Activated naive CD8-positive, alpha-beta T cell treated with anti-CD3 and anti-CD28 coated beads, Interleukin-2, amount 50 U/mL, for 24 hours (primary cell): ENCODE data around the gene AOC3.
"Not testable (repeated sequence)": the region's sequence is repeated elsewhere in the genome, so short reads cannot be mapped to it uniquely, and the experiment has no call there.

Source experiments
- ATAC-seq: fragments of 150-1000 bp; cut with Tn5 transposase; one replicate; pipeline ENCODE4 v1.10.0; 2021
- DNase-seq: peaks from one replicate; pipeline ENCODE4 v3.0.0; 2021
- H3K27ac Mint-ChIP-seq: one replicate; pipeline ENCODE4 v1.8.0; 2021; ENCODE audit warnings: mild to moderate bottlenecking, mixed read lengths
- H3K27me3 Mint-ChIP-seq: one replicate; pipeline ENCODE4 v1.8.0; 2021; ENCODE audit warnings: mixed read lengths
- H3K36me3 Mint-ChIP-seq: one replicate; pipeline ENCODE4 v1.8.0; 2021; ENCODE audit warnings: low read depth, mixed read lengths
- H3K4me1 Mint-ChIP-seq: one replicate; pipeline ENCODE4 v1.8.0; 2021; ENCODE audit warnings: mixed read lengths
- H3K4me3 Mint-ChIP-seq: one replicate; pipeline ENCODE4 v1.8.0; 2021; ENCODE audit warnings: mild to moderate bottlenecking, moderate library complexity, mixed read lengths
- H3K9me3 Mint-ChIP-seq: one replicate; pipeline ENCODE4 v1.8.0; 2021; ENCODE audit warnings: mixed read lengths

Gene AOC3

GRCh38 chr17:42867694-42868261, 16.8 kb downstream of the AOC3 start:
- ATAC-seq, H3K27ac Mint-ChIP-seq, H3K36me3 Mint-ChIP-seq, H3K4me1 Mint-ChIP-seq, H3K9me3 Mint-ChIP-seq, DNase-seq, H3K4me3 Mint-ChIP-seq: not testable (repeated sequence)
- peaks cover 17% of the 10 kb centered on the region for H3K27me3 Mint-ChIP-seq

DNA sequence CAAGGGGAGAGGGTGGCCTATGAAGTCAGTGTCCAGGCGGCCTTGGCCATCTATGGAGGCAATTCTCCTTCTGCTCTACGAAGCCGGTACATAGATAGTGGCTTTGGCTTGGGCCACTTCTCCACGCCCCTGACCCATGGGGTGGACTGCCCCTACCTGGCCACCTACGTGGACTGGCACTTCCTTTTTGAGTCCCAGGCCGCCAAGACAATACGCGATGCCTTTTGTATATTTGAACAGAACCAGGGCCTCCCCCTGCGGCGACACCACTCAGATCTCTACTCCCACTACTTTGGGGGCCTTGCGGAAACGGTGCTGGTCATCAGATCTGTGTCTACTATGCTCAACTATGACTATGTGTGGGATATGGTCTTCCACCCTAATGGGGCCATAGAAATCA, 17.3 kb downstream of the AOC3 start:
- H3K9me3 Mint-ChIP-seq: no peaks in the 10 kb centered on the region
- H3K4me3 Mint-ChIP-seq: no peak overlapping the region
- H3K4me1 Mint-ChIP-seq: no peaks in the 10 kb centered on the region
- no peaks in the 10 kb centered on the region for H3K36me3 Mint-ChIP-seq
- no peak overlapping the region for H3K27ac Mint-ChIP-seq
- ATAC-seq (no peak), DNase-seq (no peak)
- peaks cover 17% of the 10 kb centered on the region for H3K27me3 Mint-ChIP-seq

DNA sequence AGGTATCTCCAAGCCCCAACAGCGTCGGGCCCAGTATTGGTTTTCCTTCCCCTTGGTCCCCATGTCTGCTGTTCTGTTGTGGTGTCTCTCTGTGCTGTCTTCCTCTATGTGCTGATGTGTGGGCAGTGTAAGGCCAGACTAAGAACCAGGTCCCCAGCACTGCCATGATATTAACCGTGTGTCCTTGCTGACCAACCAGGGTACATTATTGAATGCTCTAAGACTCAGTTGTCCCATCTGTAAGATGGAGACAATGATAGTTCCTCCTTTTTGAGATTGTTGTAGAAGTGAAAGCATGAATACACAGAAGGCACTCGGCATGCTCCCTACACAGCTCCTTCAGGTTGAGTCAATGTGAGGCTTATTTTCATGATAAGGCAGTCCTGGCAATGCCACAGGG, 20.6 kb downstream of the AOC3 start:
- ATAC-seq: no peak
- H3K9me3 Mint-ChIP-seq: no peaks in the 10 kb centered on the region
- no peak overlapping the region for H3K27ac Mint-ChIP-seq
- no peaks in the 10 kb centered on the region for H3K36me3 Mint-ChIP-seq
- DNase-seq: no peak
- H3K4me1 Mint-ChIP-seq: no peaks in the 10 kb centered on the region
- peaks cover 15% of the 10 kb centered on the region for H3K27me3 Mint-ChIP-seq
- H3K4me3 Mint-ChIP-seq: no peak overlapping the region

DNA sequence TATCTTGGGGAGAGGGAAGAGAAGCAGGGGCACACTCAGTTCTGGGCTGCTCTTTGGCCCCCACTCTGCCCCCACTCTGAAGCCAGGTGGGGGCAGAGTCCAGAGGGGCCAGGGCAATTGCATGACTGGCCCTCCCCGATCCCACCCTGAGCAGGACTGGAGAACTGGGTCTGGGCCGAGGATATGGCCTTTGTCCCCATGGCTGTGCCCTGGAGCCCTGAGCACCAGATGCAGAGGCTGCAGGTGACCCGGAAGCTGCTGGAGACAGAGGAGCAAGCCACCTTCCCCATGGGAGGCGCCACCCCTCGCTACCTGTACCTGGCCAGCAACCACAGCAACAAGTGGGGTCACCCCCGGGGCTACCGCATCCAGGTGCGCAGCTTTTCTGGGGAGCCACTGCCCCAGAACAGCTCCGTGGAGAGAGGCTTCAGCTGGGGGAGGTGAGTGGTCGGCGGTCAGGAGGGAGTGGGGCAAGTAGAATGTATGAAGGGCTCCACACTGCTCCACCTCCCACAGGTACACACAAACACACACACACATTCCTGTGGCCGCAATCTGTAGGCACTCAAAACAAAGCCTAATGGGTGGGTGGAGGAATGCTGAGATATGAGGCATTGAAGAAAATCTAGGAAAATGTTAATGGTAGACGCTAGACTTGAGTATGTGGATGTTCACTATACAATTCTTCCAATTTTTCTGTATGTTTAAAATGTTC, 21.4 kb downstream of the AOC3 start:
- no peak overlapping the region for H3K27ac Mint-ChIP-seq
- H3K27me3 Mint-ChIP-seq: peaks cover 14% of the 10 kb centered on the region
- no peaks in the 10 kb centered on the region for H3K36me3 Mint-ChIP-seq
- no peaks in the 10 kb centered on the region for H3K4me1 Mint-ChIP-seq
- no peaks in the 10 kb centered on the region for H3K9me3 Mint-ChIP-seq
- no peak overlapping the region for H3K4me3 Mint-ChIP-seq
- ATAC-seq (no peak), DNase-seq (no peak)

- Mint-ChIP-seq H3K36me3 (no peaks in the 10 kb centered on the region), H3K27me3 (peaks cover 19% of the 10 kb centered on the region), H3K9me3 (no peaks in the 10 kb centered on the region), H3K4me3 (no peak overlapping the region), H3K4me1 (no peaks in the 10 kb centered on the region), H3K27ac (no peak overlapping the region)
- DNase-seq (no peak), ATAC-seq (no peak)
Measured at GRCh38 chr17:42873315-42873714, 22.3 kb downstream of the AOC3 start.

DNA sequence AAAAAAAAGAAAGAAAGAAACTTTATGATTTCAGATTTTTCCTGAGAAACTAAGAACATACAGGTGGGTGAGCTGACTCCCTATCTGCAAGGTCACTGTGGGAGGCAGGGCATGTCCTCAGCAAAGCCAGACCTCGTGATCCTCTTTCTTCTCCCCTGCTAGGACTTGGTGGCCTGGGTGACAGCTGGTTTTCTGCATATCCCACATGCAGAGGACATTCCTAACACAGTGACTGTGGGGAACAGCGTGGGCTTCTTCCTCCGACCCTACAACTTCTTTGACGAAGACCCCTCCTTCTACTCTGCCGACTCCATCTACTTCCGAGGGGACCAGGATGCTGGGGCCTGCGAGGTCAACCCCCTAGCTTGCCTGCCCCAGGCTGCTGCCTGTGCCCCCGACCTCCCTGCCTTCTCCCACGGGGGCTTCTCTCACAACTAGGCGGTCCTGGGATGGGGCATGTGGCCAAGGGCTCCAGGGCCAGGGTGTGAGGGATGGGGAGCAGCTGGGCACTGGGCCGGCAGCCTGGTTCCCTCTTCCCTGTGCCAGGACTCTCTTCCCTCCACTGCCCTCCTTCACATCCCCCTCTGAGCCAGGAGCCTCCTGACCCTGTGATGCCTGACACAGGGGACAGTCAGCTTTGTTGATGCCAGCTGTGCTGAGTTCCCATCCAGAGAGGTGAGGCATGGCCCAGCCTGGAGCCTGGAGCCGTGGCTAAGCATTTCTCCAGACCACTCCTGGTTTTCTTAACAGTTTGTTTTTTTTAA, 23.1 kb downstream of the AOC3 start:
- not testable (repeated sequence) for H3K27ac Mint-ChIP-seq, H3K4me3 Mint-ChIP-seq, H3K36me3 Mint-ChIP-seq, H3K4me1 Mint-ChIP-seq, DNase-seq, ATAC-seq, H3K9me3 Mint-ChIP-seq
- H3K27me3 Mint-ChIP-seq: peaks cover 24% of the 10 kb centered on the region

DNA sequence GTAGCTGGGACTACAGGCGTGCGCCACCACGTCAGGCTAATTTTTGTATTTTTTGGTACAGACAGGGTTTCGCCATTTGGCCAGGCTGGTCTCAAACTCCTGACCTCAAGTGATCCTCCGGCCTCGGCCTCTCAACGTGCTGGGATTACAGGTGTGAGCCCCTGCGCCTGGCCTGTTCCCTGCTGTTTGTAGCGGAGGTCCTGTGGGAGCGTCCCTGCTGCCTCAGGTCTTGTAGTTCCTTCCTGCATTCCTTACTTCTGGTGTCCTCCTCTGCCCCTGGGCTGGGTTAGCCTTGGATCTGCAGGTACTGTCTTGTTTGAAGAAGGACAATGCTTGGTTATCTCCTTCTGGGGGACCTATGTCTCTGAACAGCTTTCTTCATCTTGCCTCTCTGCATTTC, 26.0 kb downstream of the AOC3 start:
- Mint-ChIP-seq H3K27ac (no peak overlapping the region), H3K4me1 (no peaks in the 10 kb centered on the region), H3K4me3 (no peak overlapping the region), H3K27me3 (peaks cover 14% of the 10 kb centered on the region), H3K36me3 (no peaks in the 10 kb centered on the region), H3K9me3 (no peaks in the 10 kb centered on the region)
- ATAC-seq (no peak), DNase-seq (no peak)

GRCh38 chr17:42878123-42878880, 27.3 kb downstream of the AOC3 start:
- Mint-ChIP-seq H3K27me3 (peaks cover 14% of the 10 kb centered on the region), H3K27ac (no peak overlapping the region), H3K4me1 (no peaks in the 10 kb centered on the region), H3K4me3 (no peak overlapping the region), H3K9me3 (no peaks in the 10 kb centered on the region), H3K36me3 (no peaks in the 10 kb centered on the region)
- DNase-seq: no peak
- ATAC-seq: no peak

GRCh38 chr17:42878924-42879595, 28.1 kb downstream of the AOC3 start:
- H3K36me3 Mint-ChIP-seq: no peaks in the 10 kb centered on the region
- no peak overlapping the region for H3K27ac Mint-ChIP-seq
- peaks cover 14% of the 10 kb centered on the region for H3K27me3 Mint-ChIP-seq
- DNase-seq: no peak
- no peaks in the 10 kb centered on the region for H3K4me1 Mint-ChIP-seq
- ATAC-seq: no peak
- no peaks in the 10 kb centered on the region for H3K9me3 Mint-ChIP-seq
- H3K4me3 Mint-ChIP-seq: no peak overlapping the region

- DNase-seq: no peak
- Mint-ChIP-seq H3K4me3 (no peak overlapping the region), H3K27me3 (peaks cover 14% of the 10 kb centered on the region)
Measured at GRCh38 chr17:42879596-42879985, 28.6 kb downstream of the AOC3 start.

DNA sequence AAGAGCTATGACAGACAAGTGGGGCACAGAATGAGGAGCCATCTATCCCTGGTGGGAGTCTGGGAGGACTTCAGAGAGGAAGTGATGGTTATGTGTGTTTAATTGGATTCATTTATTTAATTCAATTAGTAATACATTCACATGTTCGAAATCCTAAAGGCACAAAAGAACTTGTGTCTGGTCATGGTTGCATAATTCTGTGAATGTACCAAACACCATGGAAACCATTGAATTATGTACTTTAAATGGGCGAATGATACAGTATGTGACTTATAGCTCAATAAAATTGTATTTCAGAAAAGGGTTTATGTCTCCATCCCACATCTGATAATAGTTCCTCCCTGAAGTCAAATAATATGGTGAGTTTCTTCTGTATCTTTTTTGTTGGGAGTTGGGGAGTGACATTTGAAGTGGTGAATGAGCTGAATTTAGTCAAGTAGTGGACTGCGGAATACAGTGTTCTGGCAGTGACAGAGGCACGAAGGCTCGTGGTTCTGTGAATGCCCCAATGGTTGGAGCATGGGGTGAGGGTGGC, 29.8 kb downstream of the AOC3 start:
- Mint-ChIP-seq H3K27ac (no peak overlapping the region), H3K4me1 (no peaks in the 10 kb centered on the region), H3K27me3 (peaks cover 14% of the 10 kb centered on the region), H3K36me3 (no peaks in the 10 kb centered on the region), H3K4me3 (no peak overlapping the region), H3K9me3 (no peaks in the 10 kb centered on the region)
- no peak for DNase-seq
- no peak for ATAC-seq

More at GRCh38 chr17:42879596-42879985, 28.6 kb downstream of the AOC3 start:
- ATAC-seq: no peak
- Mint-ChIP-seq H3K4me1 (no peaks in the 10 kb centered on the region), H3K9me3 (no peaks in the 10 kb centered on the region), H3K36me3 (no peaks in the 10 kb centered on the region), H3K27ac (no peak overlapping the region)

DNA sequence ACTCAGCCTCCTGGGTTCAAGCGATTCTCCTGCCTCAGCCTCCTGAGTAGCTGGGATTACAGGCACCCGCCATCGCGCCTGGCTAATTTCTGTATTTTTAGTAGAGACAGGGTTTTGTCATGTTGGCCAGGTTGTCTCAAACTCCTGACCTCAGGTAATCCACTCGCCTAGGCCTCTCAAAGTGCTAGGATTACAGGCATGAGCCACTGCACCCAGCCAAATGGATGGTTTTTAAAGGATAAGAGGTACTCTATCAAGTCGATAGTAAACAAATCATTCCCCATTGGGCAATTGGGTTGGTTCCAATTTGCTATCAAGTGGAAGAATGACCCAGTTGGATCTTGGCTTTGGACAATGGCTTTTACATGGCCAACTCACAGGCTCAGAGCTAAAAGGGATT, 30.7 kb downstream of the AOC3 start:
- not testable (repeated sequence) for DNase-seq, H3K36me3 Mint-ChIP-seq, H3K9me3 Mint-ChIP-seq, H3K4me1 Mint-ChIP-seq, H3K4me3 Mint-ChIP-seq, ATAC-seq, H3K27ac Mint-ChIP-seq
- H3K27me3 Mint-ChIP-seq: peaks cover 16% of the 10 kb centered on the region

GRCh38 chr17:42882166-42882565, 31.2 kb downstream of the AOC3 start:
- DNase-seq (no peak), ATAC-seq (no peak)
- H3K27me3 Mint-ChIP-seq: peaks cover 15% of the 10 kb centered on the region
- H3K27ac Mint-ChIP-seq: no peak overlapping the region
- H3K9me3 Mint-ChIP-seq: no peaks in the 10 kb centered on the region
- H3K4me3 Mint-ChIP-seq: no peak overlapping the region
- H3K4me1 Mint-ChIP-seq: no peaks in the 10 kb centered on the region
- H3K36me3 Mint-ChIP-seq: no peaks in the 10 kb centered on the region
